ENCODE measurements around the gene FLYWCH2. TPM values are rescaled to one million over a fixed set of nuclear protein-coding genes. Genes with fewer than 3 reads are reported as not detected.

FLYWCH2 gene
- total and polyA plus RNA-seq, 9 of the 15 experiments (the other 6 are each of a cell fraction or from before 2014, with no cell fraction given), result 0.70 to 55.5 (median 7.6) TPM

- no peak for TF ChIP-seq SFPQ (IDR thresholded peaks at IDR 0.05; ENCODE audit: low read depth, low read length)
- TF ChIP-seq CREB1 (IDR thresholded peaks at IDR 0.05), result no peak
- TF ChIP-seq CREB1 (CRISPR knock-in tag; IDR thresholded peaks at IDR 0.05), result 0 out of 2 replicates have a peak, but pooled peaks have one; percentile 49
- no peak for TF ChIP-seq JUND (IDR thresholded peaks at IDR 0.05; ENCODE audit: borderline replicate concordance, low read depth, low read length)
- TF ChIP-seq JUND (tag; IDR thresholded peaks at IDR 0.05; ENCODE audit: borderline replicate concordance, low read depth, low read length), result no peak
- 0 out of 2 replicates have a peak, but pooled peaks have one; percentile 36 for TF ChIP-seq HCFC1 (IDR thresholded peaks at IDR 0.05; ENCODE audit: low read depth, low read length)
- TF ChIP-seq EP300 (IDR thresholded peaks at IDR 0.05; ENCODE audit: low read length), result no peak
- TF ChIP-seq DIDO1 (tag; IDR thresholded peaks at IDR 0.05; ENCODE audit: low read depth), result no peak
- TF ChIP-seq EHMT2 (IDR thresholded peaks at IDR 0.05), result peak; percentile 99
- peak in 1 of 2 experiments; percentile 27; a peak in 1 of 4 replicates for TF ChIP-seq FOXK2 (conservative IDR thresholded peaks at IDR 0.05 in 1 of 2, IDR thresholded peaks at IDR 0.05 in 1 of 2; ENCODE audit: low read depth in 2 of 2)
- no peak for TF ChIP-seq HMGN3 (IDR thresholded peaks at IDR 0.05; ENCODE audit: borderline replicate concordance, extremely low read depth, insufficient read length, low read depth, low read length)
Measured at GRCh38 chr16:2860826-2861567, 22.0 kb upstream of the FLYWCH2 start (continued).
